PFSK-1 (cell line): ENCODE results near the gene ZNF787.

Source experiments
- FOXP2 ChIP-seq: optimal IDR thresholded peaks from 2 replicates; pipeline ENCODE3; 2011; ENCODE audit warnings: borderline replicate concordance, control low read depth, inconsistent platforms; ENCODE audit not compliant: insufficient read depth; ENCODE audit errors: extremely low read length, extremely low read depth
- POLR2AphosphoS5 ChIP-seq: IDR thresholded peaks from 2 replicates; pipeline ENCODE4 v1.6.1; 2012; ENCODE audit warnings: low read depth, mild to moderate bottlenecking, control low read depth, low read length, moderate library complexity
- SIN3A ChIP-seq: IDR thresholded peaks from 2 replicates; pipeline ENCODE4 v1.6.1; 2012; ENCODE audit warnings: mild to moderate bottlenecking, low read length, moderate library complexity, borderline replicate concordance; ENCODE audit not compliant: insufficient read depth
- TAF1 ChIP-seq: IDR thresholded peaks from 2 replicates; pipeline ENCODE4 v1.6.1; 2012; ENCODE audit warnings: low read length, control low read depth, borderline replicate concordance; ENCODE audit not compliant: insufficient read depth
- TF ChIP-seq, protein P1 (sequence below), 2 experiments: IDR thresholded peaks; 2 replicates each; pipeline versions ENCODE4 v1.6.1 to v1.8.0; 2011 to 2012; ENCODE audit warnings: low read depth in 2 of 2, low read length in 2 of 2, control low read depth in 1 of 2, inconsistent platforms in 1 of 2, mild to moderate bottlenecking in 1 of 2, moderate library complexity in 1 of 2; ENCODE audit not compliant: insufficient read depth in 1 of 2

ZNF787 gene

DNA sequence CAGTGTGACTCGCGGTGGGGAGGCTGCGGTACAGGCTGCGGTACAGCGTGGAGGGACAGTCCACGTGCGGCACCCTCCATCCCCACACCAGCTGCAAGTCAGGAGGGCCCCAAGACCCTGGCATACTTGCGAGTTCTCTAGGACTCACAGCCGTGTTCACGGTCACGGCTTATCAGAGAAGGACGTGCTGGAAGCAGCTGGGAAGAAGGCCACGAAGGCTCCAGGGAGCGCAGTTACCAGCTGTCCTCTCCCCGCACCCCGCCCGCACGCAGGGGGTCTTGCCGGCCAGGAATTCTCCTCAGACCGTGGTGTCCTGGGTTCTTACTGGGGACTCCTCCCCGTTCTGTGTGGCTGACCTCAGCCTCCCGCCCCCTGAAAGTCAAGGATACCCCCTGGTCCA lies 26.2 kb upstream of the ZNF787 start:
- TF ChIP-seq TAF1: no peak
- TF ChIP-seq SIN3A: no peak
- TF ChIP-seq, protein P1, sequence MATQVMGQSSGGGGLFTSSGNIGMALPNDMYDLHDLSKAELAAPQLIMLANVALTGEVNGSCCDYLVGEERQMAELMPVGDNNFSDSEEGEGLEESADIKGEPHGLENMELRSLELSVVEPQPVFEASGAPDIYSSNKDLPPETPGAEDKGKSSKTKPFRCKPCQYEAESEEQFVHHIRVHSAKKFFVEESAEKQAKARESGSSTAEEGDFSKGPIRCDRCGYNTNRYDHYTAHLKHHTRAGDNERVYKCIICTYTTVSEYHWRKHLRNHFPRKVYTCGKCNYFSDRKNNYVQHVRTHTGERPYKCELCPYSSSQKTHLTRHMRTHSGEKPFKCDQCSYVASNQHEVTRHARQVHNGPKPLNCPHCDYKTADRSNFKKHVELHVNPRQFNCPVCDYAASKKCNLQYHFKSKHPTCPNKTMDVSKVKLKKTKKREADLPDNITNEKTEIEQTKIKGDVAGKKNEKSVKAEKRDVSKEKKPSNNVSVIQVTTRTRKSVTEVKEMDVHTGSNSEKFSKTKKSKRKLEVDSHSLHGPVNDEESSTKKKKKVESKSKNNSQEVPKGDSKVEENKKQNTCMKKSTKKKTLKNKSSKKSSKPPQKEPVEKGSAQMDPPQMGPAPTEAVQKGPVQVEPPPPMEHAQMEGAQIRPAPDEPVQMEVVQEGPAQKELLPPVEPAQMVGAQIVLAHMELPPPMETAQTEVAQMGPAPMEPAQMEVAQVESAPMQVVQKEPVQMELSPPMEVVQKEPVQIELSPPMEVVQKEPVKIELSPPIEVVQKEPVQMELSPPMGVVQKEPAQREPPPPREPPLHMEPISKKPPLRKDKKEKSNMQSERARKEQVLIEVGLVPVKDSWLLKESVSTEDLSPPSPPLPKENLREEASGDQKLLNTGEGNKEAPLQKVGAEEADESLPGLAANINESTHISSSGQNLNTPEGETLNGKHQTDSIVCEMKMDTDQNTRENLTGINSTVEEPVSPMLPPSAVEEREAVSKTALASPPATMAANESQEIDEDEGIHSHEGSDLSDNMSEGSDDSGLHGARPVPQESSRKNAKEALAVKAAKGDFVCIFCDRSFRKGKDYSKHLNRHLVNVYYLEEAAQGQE (IDR thresholded peaks at IDR 0.05; ENCODE audit: insufficient read depth in 1 of 2, low read depth in 2 of 2, low read length in 2 of 2): no peak

DNA sequence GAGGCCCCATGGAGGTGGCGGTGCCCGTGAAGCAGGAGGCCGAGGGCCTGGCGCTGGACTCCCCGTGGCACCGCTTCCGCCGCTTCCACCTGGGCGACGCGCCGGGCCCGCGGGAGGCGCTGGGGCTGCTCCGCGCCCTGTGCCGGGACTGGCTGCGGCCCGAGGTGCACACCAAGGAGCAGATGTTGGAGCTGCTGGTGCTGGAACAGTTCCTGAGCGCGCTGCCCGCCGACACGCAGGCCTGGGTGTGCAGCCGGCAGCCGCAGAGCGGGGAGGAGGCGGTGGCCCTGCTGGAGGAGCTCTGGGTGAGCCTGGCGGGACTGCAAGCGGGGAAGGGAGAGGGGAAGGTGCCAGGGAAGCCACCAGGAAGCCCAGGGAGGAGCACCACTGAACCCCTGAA lies 25.8 kb upstream of the ZNF787 start:
- TF ChIP-seq SIN3A: no peak
- no peak for TF ChIP-seq TAF1
- no peak for TF ChIP-seq POLR2AphosphoS5
- no peak for TF ChIP-seq FOXP2
- TF ChIP-seq, protein P1 (IDR thresholded peaks at IDR 0.05; ENCODE audit: insufficient read depth in 1 of 2, low read depth in 2 of 2, low read length in 2 of 2): no peak

DNA sequence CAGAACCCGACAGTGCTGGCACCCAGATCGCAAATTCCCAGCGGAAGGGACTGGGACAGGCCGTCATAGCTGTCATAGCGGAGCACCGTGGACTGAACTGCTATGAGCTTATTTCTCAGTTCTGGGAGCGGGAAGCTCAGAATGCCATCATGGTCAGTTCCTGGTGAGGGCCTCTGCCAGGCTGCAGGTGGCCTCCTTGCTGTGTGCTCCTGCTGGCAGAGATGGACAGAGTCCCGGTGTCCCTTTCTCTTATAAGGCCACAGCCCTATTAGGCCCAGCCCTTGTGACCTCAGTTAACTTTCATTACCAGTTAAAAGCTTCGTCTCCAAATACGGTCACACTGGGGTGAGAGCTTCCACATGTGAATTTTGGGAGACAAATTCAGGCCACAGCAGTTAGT lies 24.6 kb upstream of the ZNF787 start:
- TF ChIP-seq SIN3A (no peak), FOXP2 (no peak), POLR2AphosphoS5 (no peak), TAF1 (no peak)
- TF ChIP-seq, protein P1 (IDR thresholded peaks at IDR 0.05; ENCODE audit: insufficient read depth in 1 of 2, low read depth in 2 of 2, low read length in 2 of 2): no peak

DNA sequence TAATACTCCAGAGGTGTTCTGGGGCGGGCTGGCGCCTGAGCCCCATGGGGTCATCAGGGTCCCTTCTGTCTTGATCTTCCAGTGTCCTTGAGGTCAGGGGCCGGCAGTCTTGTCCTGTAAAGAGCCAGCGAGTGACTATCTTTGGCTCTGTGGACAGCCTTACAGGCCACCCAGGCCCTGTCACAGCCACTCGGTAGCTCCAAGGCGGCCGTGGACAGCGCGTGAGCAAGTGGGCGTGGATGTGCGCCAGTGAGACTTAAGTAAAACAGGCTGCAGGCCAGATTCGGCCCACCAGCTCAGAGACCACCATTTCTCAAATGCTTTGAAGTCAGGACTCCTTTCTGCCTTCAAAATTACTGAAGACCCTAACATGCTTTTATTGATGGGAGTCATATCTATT lies 23.7 kb upstream of the ZNF787 start:
- TF ChIP-seq, protein P1 (IDR thresholded peaks at IDR 0.05; ENCODE audit: insufficient read depth in 1 of 2, low read depth in 2 of 2, low read length in 2 of 2): no peak
- TF ChIP-seq FOXP2 (no peak), POLR2AphosphoS5 (no peak), SIN3A (no peak), TAF1 (no peak)

DNA sequence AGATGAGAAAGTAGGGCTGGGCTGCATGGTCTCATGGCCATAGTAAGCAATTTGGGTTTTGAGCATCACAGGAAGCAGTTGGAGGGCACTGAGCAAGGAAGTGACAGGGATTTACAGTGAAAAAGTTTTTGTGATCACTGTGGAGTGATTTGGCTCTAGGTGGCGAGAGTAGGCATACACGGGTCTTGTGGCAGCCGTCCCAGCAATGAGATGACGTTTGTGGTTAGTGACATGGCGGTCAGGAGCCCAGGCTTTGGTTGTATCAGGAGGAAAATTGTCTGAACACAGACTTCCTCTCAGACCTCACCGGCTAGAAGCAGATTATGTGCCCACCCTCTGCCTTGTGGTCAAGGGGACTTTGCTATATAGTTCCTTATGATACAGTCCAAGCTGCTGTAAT lies 23.3 kb upstream of the ZNF787 start:
- TF ChIP-seq, protein P1 (IDR thresholded peaks at IDR 0.05; ENCODE audit: insufficient read depth in 1 of 2, low read depth in 2 of 2, low read length in 2 of 2): no peak
- no peak for TF ChIP-seq SIN3A
- TF ChIP-seq TAF1: no peak
- no peak for TF ChIP-seq POLR2AphosphoS5
- TF ChIP-seq FOXP2: no peak
